ENCODE results near the gene IPO13.

GRCh38 chr1:44016890-44017400, 70.2 kb downstream of the IPO13 start:
- TF ChIP-seq POLR2A (IDR thresholded peaks at IDR 0.05): no peak
- no peak for TF ChIP-seq POLR2AphosphoS5 (IDR thresholded peaks at IDR 0.05)
- TF ChIP-seq, protein P1, sequence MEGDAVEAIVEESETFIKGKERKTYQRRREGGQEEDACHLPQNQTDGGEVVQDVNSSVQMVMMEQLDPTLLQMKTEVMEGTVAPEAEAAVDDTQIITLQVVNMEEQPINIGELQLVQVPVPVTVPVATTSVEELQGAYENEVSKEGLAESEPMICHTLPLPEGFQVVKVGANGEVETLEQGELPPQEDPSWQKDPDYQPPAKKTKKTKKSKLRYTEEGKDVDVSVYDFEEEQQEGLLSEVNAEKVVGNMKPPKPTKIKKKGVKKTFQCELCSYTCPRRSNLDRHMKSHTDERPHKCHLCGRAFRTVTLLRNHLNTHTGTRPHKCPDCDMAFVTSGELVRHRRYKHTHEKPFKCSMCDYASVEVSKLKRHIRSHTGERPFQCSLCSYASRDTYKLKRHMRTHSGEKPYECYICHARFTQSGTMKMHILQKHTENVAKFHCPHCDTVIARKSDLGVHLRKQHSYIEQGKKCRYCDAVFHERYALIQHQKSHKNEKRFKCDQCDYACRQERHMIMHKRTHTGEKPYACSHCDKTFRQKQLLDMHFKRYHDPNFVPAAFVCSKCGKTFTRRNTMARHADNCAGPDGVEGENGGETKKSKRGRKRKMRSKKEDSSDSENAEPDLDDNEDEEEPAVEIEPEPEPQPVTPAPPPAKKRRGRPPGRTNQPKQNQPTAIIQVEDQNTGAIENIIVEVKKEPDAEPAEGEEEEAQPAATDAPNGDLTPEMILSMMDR (IDR thresholded peaks at IDR 0.05): no peak

All from upper lobe of left lung (tissue), 4 donors.